Measurements from ENCODE around the gene NOA1. TPM values are rescaled to one million over a fixed set of nuclear protein-coding genes. Genes with fewer than 3 reads are reported as not detected.

The NOA1 gene
- total and polyA plus RNA-seq, 2 of the 8 experiments (the other 6 are each of a cell fraction or from before 2014, with no cell fraction given) = 24.3 to 28.1 TPM

GRCh38 chr4:57013543-57014120 lies 36.2 kb upstream of the NOA1 start:
- H2BK12ac ChIP-seq (ENCODE audit: low read depth, low read length) = no peak overlapping the region
- H2BK120ac ChIP-seq (replicated peaks; ENCODE audit: low read depth, low read length) = no peak overlapping the region
- H4K91ac ChIP-seq (replicated peaks; ENCODE audit: insufficient read length, low read length) = no peak overlapping the region
- FAIRE-seq (no peak), DNase-seq (ENCODE audit: low read depth in 1 of 2, low spot score in 2 of 2) (no peak)
- H4K20me1 ChIP-seq (replicated peaks in 1 of 2; ENCODE audit: control insufficient read depth in 1 of 2, insufficient read depth in 2 of 2, low read length in 2 of 2) = peaks cover 2 to 4% of the 10 kb centered on the region in 2 experiments
- no peak overlapping the region for H4K5ac ChIP-seq (ENCODE audit: insufficient read length, low read depth, low read length)
- H3K9me3 ChIP-seq (ENCODE audit: insufficient read depth in 2 of 2, low read depth in 1 of 2, low read length in 1 of 2) = no peaks in the 10 kb centered on the region
- POLR2A ChIA-PET (ENCODE audit: partially characterized antibody) = interaction anchor here (1.0 kb wide), 1 partner anchor 18 kb away, joined by 4 read pairs; no protein-coding TSS in a partner anchor
- CTCF ChIA-PET (ENCODE audit: partially characterized antibody) = interaction anchor here (0.7 to 1.7 kb wide), 2 partner anchors 25 to 127 kb away, joined by 4 read pairs; no protein-coding TSS in a partner anchor
- H3K9ac ChIP-seq (replicated peaks in 1 of 4; ENCODE audit: extremely low read depth in 1 of 4, low read depth in 3 of 4, low read length in 3 of 4) = no peak overlapping the region
- no peak overlapping the region for H2AK5ac ChIP-seq (ENCODE audit: low read depth, low read length)
- no peaks in the 10 kb centered on the region for H3K27me3 ChIP-seq (replicated peaks in 1 of 4; ENCODE audit: control insufficient read depth in 3 of 4, extremely low read depth in 1 of 4, insufficient read depth in 3 of 4, low read length in 3 of 4)
- peaks cover 2% of the 10 kb centered on the region; the same call in 1 of the 2 replicates for H3K23me2 ChIP-seq (ENCODE audit: low read depth, low read length)
- H3K79me2 ChIP-seq (ENCODE audit: control insufficient read depth in 1 of 2, insufficient read depth in 2 of 2, low read length in 2 of 2) = no peaks in the 10 kb centered on the region
- H2AFZ ChIP-seq (ENCODE audit: low read length) = no peak overlapping the region
- H4K8ac ChIP-seq (ENCODE audit: extremely low read depth, insufficient read depth, low read length) = no peak overlapping the region
- no peaks in the 10 kb centered on the region for H3K4me1 ChIP-seq (replicated peaks in 1 of 4; ENCODE audit: control insufficient read depth in 3 of 4, insufficient read depth in 4 of 4, low read length in 3 of 4)
- H3K4me2 ChIP-seq (ENCODE audit: insufficient read depth in 1 of 2, low read depth in 2 of 2, low read length in 2 of 2) = no peak overlapping the region
- peaks cover 18 to 78% (median 48%) of the 10 kb centered on the region in 4 experiments for H3K36me3 ChIP-seq (ENCODE audit: control insufficient read depth in 2 of 4, insufficient read depth in 4 of 4, low read length in 3 of 4)
- no peaks in the 10 kb centered on the region; the same call in 1 of the 2 replicates for H3K79me1 ChIP-seq (ENCODE audit: low read depth, low read length)
- no peak overlapping the region for H3K18ac ChIP-seq (ENCODE audit: extremely low read depth, low read length)
- no peak overlapping the region for H3K27ac ChIP-seq (ENCODE audit: low read depth, low read length)
- H3K4me3 ChIP-seq (ENCODE audit: extremely low read depth in 1 of 4, insufficient read depth in 2 of 4, low read depth in 3 of 4, low read length in 4 of 4) = no peak overlapping the region
- no peak overlapping the region for H3K14ac ChIP-seq (ENCODE audit: insufficient read length)
- H3K23ac ChIP-seq (ENCODE audit: insufficient read length) = no peak overlapping the region
- no peak overlapping the region for H2BK15ac ChIP-seq (ENCODE audit: low read length)
- H3K56ac ChIP-seq (replicated peaks; ENCODE audit: insufficient read length, low read depth, low read length) = no peak overlapping the region
- WGBS, 2 experiments (ENCODE audit: extremely low coverage in 1 of 2, insufficient coverage in 1 of 2, insufficient read length in 1 of 2, insufficient replicate concordance in 2 of 2, low coverage in 1 of 2, low lambda C conversion rate in 2 of 2, missing lambda C conversion rate in 1 of 2) = 82% methylated on average over 4 of the region's 4 CpGs; no CpG with 5 or more reads in 1 of the 2 experiments
- H2BK5ac ChIP-seq (ENCODE audit: low read depth, low read length) = no peak overlapping the region
- no peak overlapping the region for H3K4ac ChIP-seq (replicated peaks; ENCODE audit: insufficient read length, low read depth, low read length)
- H2BK20ac ChIP-seq (ENCODE audit: low read length) = no peak overlapping the region
- TF ChIP-seq PHF8 (conservative IDR thresholded peaks at IDR 0.05; ENCODE audit: low read depth, low read length) (no peak), SIN3A (conservative IDR thresholded peaks at IDR 0.05 in 1 of 2, IDR thresholded peaks at IDR 0.05 in 1 of 2; ENCODE audit: low read depth in 1 of 2, low read length in 2 of 2) (no peak), NRF1 (IDR thresholded peaks at IDR 0.05; ENCODE audit: low read depth, low read length) (no peak), GTF2F1 (IDR thresholded peaks at IDR 0.05; ENCODE audit: borderline replicate concordance, low read depth, low read length) (no peak), CBX8 (IDR thresholded peaks at IDR 0.05; ENCODE audit: borderline replicate concordance, low read depth, low read length) (no peak), SRF (IDR thresholded peaks at IDR 0.05; ENCODE audit: low read depth, low read length) (no peak), EGR1 (IDR thresholded peaks at IDR 0.05; ENCODE audit: borderline replicate concordance, low read depth, low read length) (no peak), CTBP2 (IDR thresholded peaks at IDR 0.05; ENCODE audit: borderline replicate concordance, insufficient read depth, insufficient read length, low read length) (no peak), RFX5 (IDR thresholded peaks at IDR 0.05; ENCODE audit: borderline replicate concordance, low read depth, low read length) (no peak), KDM4A (IDR thresholded peaks at IDR 0.05; ENCODE audit: low read depth, low read length, severe bottlenecking) (no peak), ATF2 (IDR thresholded peaks at IDR 0.05; ENCODE audit: low read length) (no peak)

Data from H1 (cell line).